ENCODE results near the gene HERPUD2. TPM values are rescaled to one million over a fixed set of nuclear protein-coding genes. Genes with fewer than 3 reads are reported as not detected.

Gene HERPUD2
- total and polyA plus RNA-seq, 2 of the 8 experiments (the other 6 are each of a cell fraction or from before 2014, with no cell fraction given), result 18.3 to 27.3 TPM

- Histone ChIP-seq H3K79me1 (ENCODE audit: low read depth, low read length) (no peaks in the 10 kb centered on the region), H4K5ac (ENCODE audit: insufficient read length, low read depth, low read length) (no peak overlapping the region), H2BK15ac (ENCODE audit: low read length) (no peak overlapping the region), H4K8ac (ENCODE audit: extremely low read depth, insufficient read depth, low read length) (no peak overlapping the region), H3K27ac (ENCODE audit: low read depth, low read length) (no peak overlapping the region), H4K20me1 (replicated peaks in 1 of 2; ENCODE audit: control insufficient read depth in 1 of 2, insufficient read depth in 2 of 2, low read length in 2 of 2) (no peaks in the 10 kb centered on the region), H2BK20ac (ENCODE audit: low read length) (no peak overlapping the region), H3K79me2 (ENCODE audit: control insufficient read depth in 1 of 2, insufficient read depth in 2 of 2, low read length in 2 of 2) (no peaks in the 10 kb centered on the region), H3K4me1 (replicated peaks in 1 of 4; ENCODE audit: control insufficient read depth in 3 of 4, insufficient read depth in 4 of 4, low read length in 3 of 4) (no peaks in the 10 kb centered on the region), H3K56ac (replicated peaks; ENCODE audit: insufficient read length, low read depth, low read length) (no peak overlapping the region), H2BK5ac (ENCODE audit: low read depth, low read length) (no peak overlapping the region; the same call in 1 of the 2 replicates), H3K4me3 (ENCODE audit: extremely low read depth in 1 of 4, insufficient read depth in 2 of 4, low read depth in 3 of 4, low read length in 4 of 4) (no peak overlapping the region), H2AFZ (ENCODE audit: low read length) (peak overlapping the region; percentile 70; the same call in 1 of the 2 replicates), H3K23me2 (ENCODE audit: low read depth, low read length) (no peaks in the 10 kb centered on the region), H2BK12ac (ENCODE audit: low read depth, low read length) (no peak overlapping the region), H4K91ac (replicated peaks; ENCODE audit: insufficient read length, low read length) (no peak overlapping the region), H3K9me3 (ENCODE audit: insufficient read depth in 2 of 2, low read depth in 1 of 2, low read length in 1 of 2) (no peaks in the 10 kb centered on the region), H3K27me3 (replicated peaks in 1 of 4; ENCODE audit: control insufficient read depth in 3 of 4, extremely low read depth in 1 of 4, insufficient read depth in 3 of 4, low read length in 3 of 4) (no peaks in the 10 kb centered on the region), H3K36me3 (ENCODE audit: control insufficient read depth in 2 of 4, insufficient read depth in 4 of 4, low read length in 3 of 4) (no peaks in the 10 kb centered on the region), H3K18ac (ENCODE audit: extremely low read depth, low read length) (no peak overlapping the region), H3K23ac (ENCODE audit: insufficient read length) (no peak overlapping the region), H3K4ac (replicated peaks; ENCODE audit: insufficient read length, low read depth, low read length) (no peak overlapping the region), H3K9ac (replicated peaks in 1 of 4; ENCODE audit: extremely low read depth in 1 of 4, low read depth in 3 of 4, low read length in 3 of 4) (no peak overlapping the region), H3K14ac (ENCODE audit: insufficient read length) (no peak overlapping the region), H3K4me2 (ENCODE audit: insufficient read depth in 1 of 2, low read depth in 2 of 2, low read length in 2 of 2) (no peak overlapping the region), H2BK120ac (replicated peaks; ENCODE audit: low read depth, low read length) (no peak overlapping the region), H2AK5ac (ENCODE audit: low read depth, low read length) (no peak overlapping the region)
- DNase-seq (ENCODE audit: low read depth in 1 of 2, low spot score in 2 of 2), result no peak
- FAIRE-seq, result no peak
- ChIA-PET CTCF (ENCODE audit: partially characterized antibody) (interaction anchor here (0.6 to 5.8 kb wide), 12 partner anchors 8 to 201 kb away, joined by 3 to 85 read pairs (median 5); no protein-coding TSS in a partner anchor), POLR2A (ENCODE audit: partially characterized antibody) (no interaction called here)
- no peak for TF ChIP-seq SAP30 (IDR thresholded peaks at IDR 0.05; ENCODE audit: insufficient read depth, insufficient replicate concordance, low read length)
- TF ChIP-seq SIN3A (conservative IDR thresholded peaks at IDR 0.05 in 1 of 2, IDR thresholded peaks at IDR 0.05 in 1 of 2; ENCODE audit: low read depth in 1 of 2, low read length in 2 of 2), result no peak
- no peak for TF ChIP-seq KDM5A (IDR thresholded peaks at IDR 0.05; ENCODE audit: low read length)
- TF ChIP-seq JUN (IDR thresholded peaks at IDR 0.05; ENCODE audit: low read depth, low read length), result no peak
- no peak for TF ChIP-seq HDAC2 (IDR thresholded peaks at IDR 0.05; ENCODE audit: borderline replicate concordance in 1 of 2, low read depth in 2 of 2, low read length in 2 of 2)
- TF ChIP-seq CREB1 (IDR thresholded peaks at IDR 0.05), result no peak
- no peak for TF ChIP-seq PHF8 (conservative IDR thresholded peaks at IDR 0.05; ENCODE audit: low read depth, low read length)
- TF ChIP-seq SUZ12 (IDR thresholded peaks at IDR 0.05; ENCODE audit: low read length), result no peak
- TF ChIP-seq RFX5 (IDR thresholded peaks at IDR 0.05; ENCODE audit: borderline replicate concordance, low read depth, low read length), result no peak
- TF ChIP-seq KDM1A (IDR thresholded peaks at IDR 0.05; ENCODE audit: borderline replicate concordance, low read length), result no peak
- no peak for TF ChIP-seq FOSL1 (IDR thresholded peaks at IDR 0.05; ENCODE audit: insufficient read depth, low read depth, low read length)
- WGBS, 2 experiments (ENCODE audit: extremely low coverage in 1 of 2, insufficient coverage in 1 of 2, insufficient read length in 1 of 2, insufficient replicate concordance in 2 of 2, low coverage in 1 of 2, low lambda C conversion rate in 2 of 2, missing lambda C conversion rate in 1 of 2), result 92% methylated on average over 2 of the region's 2 CpGs; no CpG with 5 or more reads in 1 of the 2 experiments
Measured at GRCh38 chr7:35596061-35596460, 98.9 kb downstream of the HERPUD2 start.

Measured in H1 (cell line).